GM21526 (cell line): ENCODE results near the gene TRPM1.

Source experiments
- ATAC-seq: cut with Tn5 transposase; IDR thresholded peaks from one replicate; pipeline ENCODE4 v1.9.1; 2021; ENCODE audit warnings: moderate library complexity; ENCODE audit not compliant: unreplicated experiment, low FRiP score

The TRPM1 gene

GRCh38 chr15:31086344-31086743 is 15.2 kb downstream of the TRPM1 start:
- no peak for ATAC-seq

DNA sequence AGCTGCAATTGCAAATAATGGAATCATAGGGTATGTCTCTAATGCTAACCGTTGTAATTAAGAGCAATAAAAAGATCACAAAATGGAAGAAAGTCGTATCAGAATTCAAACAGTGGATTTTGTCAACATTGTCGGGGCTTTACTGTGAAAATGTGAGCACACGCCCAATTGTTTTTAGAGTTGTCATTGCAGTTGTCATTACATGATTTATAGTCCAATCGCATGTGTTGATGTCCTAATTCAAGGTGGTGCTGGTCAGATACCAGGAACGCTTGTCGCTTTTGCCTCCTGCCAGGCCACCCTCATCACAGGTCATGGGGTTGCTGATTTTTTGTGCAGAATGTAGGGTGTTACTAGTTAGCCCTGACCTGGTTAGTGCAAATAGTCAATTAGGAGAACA is 16.2 kb downstream of the TRPM1 start:
- ATAC-seq: no peak

- ATAC-seq: no peak
Measured at GRCh38 chr15:31084176-31084575, 17.3 kb downstream of the TRPM1 start.

- ATAC-seq: no peak
Measured at GRCh38 chr15:31083370-31083780, 18.1 kb downstream of the TRPM1 start.

- no peak for ATAC-seq
Measured at GRCh38 chr15:31082771-31083369, 18.7 kb downstream of the TRPM1 start.

DNA sequence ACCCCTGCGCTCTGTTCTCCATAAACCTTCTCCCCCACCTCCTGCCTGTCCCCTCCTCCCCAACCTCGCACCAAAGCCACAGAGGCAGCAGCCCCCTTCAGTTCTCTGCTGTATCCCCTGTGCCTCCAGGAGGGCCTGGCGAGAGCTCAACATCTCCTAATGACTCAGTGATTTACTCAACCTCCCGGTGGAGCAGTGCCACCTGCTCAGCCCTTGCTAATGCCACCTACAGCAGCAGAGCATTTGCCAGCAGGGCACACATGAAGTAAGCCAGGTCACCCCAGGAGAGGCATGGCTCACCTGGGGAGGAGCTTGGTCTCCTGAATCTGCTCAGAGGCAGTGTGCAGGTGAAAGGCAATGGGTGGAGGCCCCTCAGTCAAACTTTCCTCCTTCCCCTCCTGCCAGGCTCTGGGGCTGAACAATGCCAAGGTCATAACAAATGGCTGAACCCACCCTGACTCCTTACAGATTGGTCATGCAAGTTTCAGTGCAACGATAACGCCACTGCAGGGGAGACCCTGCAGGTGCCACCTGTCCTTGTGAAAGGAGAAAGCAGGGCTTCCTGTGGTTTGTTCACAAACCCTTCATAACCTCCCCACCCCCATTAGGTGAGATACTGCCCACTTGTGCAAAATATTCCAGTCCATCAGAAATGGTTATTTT is 19.8 kb downstream of the TRPM1 start:
- no peak for ATAC-seq

DNA sequence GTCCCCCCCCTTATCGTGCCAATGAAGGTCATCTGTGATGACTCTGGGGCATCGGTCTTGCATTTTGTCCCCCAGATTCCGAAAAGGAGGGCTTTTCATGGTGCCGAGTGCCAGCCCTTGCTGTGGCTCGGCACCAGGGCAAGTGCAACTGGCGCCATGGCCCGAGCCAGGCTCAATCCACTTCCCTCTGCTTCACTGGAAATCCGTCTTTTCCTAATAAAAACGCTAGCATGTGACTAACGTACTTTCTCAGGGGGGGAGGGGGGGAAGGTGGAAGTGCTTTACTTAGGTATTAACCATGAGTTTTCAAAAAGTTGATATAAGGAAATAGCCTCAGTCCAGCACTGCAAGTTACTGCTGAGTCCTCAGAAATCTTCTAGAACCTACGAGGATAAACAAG is 20.5 kb downstream of the TRPM1 start:
- ATAC-seq: no peak

GRCh38 chr15:31080591-31081014 is 20.9 kb downstream of the TRPM1 start:
- ATAC-seq: no peak

DNA sequence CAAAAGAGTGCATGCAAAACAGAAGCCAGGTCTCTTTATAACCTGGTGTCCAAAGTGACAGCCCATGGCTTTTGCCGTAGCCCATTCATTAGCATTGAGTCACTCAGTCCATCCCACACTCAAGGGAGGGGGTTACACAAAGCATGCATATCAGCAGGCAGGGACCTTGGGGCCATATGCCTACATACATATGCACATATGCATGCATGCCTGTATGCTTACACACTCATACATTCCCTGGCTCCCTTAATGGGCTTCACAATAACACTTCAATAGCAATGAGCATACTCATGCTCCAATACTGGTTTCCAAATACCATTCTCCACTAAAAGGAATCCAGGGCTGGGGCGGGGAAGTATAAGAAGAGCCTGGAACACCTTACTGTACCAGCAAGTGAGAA is 22.0 kb downstream of the TRPM1 start:
- ATAC-seq: no peak

GRCh38 chr15:31078471-31078870 is 23.1 kb downstream of the TRPM1 start:
- no peak for ATAC-seq

- no peak for ATAC-seq
Measured at GRCh38 chr15:31077941-31078340, 23.6 kb downstream of the TRPM1 start.

DNA sequence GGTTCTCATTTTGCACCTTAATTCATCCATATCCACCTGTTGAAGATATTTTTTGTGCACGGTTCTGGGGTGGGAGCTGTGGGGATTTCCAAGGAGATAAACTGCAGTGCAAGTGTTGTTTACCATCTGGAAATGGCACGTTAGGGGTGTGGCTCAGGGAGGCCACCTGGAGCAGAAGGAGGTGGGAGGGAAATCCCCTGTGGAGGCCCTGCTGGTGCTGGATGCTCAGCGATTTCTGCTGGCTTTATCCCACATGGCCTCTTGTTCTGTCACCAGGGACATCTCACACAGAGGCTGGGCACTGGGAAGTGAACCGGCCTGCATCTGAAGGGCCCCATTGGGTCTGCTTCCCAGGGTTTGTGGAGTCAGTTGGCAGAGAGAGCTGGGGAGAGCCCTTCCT is 24.3 kb downstream of the TRPM1 start:
- ATAC-seq: no peak

GRCh38 chr15:31074321-31074720 is 27.2 kb downstream of the TRPM1 start:
- ATAC-seq: no peak

DNA sequence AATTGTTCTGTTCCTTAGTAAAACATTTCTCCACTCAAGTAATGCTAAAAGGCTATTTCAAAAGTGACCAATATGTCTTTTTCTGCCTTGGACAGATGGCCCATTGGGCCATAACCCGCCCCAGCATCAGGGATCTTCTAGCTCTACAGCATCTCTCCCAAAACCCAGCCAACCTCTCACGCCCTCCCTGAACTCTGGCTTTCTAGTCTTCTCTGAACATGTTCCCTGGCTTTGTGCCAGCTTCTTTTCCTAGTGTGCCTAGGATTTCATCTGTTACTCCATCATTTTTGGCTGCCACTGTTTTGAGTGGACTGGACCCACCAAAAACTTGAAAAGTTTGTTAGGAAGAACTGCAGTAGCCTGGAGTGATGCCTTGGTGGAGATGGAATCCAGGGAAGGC is 30.7 kb downstream of the TRPM1 start:
- no peak for ATAC-seq

DNA sequence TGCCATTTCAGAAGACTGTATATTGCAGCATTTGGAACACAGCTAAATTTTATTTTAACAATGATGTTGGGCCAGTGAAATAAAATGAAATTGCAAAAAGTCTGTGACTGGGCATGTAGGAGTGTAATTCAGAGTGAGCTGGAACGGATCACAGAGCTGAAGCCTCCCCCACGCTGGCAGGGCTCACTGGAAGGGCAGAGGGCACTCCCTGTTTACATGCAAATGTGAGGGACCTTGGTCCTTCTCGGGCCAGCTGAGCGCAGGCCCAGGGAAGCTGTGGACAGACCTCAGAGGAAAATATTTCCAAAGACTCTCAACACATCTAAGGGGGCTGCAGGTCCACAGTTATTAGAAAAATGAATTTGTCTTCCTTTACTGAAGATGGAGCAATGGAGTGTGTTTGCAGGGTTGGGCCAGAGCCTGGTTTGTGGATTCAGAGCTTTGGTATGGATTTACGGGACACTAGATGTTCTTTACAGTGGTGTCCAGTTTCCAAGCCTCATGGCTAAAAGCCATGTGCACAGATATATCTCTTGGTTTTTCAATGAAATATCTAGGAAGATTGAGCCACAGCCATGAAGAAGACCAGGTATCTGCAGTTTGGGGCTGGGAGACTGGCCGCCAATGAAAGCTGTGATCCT is 32.0 kb downstream of the TRPM1 start:
- no peak for ATAC-seq

- ATAC-seq: no peak
Measured at GRCh38 chr15:31067890-31068603, 33.5 kb downstream of the TRPM1 start.

DNA sequence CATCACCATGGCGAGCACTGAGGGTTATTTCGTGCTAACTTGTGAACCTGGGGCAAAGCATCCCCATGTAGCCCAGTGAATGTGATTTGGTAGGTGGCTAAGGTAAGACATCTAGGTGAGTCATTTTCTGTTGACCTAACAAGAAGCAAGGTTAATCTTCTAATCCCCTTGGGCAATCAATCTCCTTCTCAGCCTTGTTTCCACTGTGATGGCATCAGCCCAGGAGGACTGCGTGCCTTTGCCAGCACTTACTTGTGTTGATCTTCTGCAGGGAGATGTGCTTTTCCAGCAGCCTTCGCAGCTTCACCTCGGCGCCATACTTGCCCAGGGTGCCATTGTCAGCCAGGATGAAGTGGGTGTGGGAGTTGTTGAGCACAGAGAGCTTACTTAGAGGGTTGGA is 35.7 kb downstream of the TRPM1 start:
- ATAC-seq: no peak

DNA sequence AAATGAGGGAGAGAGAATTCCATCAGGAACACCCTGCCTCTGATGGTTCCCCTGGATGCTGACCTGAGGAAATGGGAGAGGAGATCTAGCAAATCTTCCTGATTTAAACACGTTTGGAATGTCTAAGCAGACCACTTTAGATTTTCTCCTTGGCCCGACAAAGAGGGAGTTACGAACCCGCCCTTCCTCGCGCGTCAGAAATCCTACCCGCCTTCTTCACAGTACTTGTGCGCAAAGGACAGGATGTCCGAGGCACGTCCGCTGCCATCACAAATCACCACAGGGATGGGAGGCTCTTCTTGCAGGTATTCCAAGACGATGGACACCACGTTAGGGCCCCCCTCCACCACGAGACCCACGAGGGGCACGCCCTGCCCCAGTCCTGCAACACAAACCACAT is 38.6 kb downstream of the TRPM1 start:
- ATAC-seq: no peak

DNA sequence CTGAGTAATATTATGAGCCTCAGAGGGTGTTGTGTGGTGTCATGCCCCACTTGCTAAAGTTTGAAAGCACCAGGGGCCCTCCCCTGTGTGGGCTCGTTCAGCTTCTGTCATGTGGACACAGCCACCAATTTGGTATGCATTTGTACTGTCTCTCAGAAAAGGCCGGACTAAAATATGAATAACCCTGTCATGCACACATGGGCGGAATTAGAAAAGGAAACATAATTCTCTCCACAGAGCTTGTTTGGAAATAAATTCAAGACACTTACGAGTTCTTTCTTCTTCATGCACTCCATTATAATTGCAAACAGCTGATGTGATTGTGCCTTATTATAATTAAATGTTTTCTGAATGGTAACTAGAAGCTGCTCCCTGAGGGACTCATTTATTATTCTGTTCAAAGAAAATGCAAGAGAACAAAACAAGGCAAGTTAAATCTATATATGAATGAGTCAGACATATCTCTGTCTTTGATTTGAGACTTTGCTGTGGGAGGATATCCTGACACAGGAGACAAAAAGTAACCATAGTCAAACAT is 39.1 kb downstream of the TRPM1 start:
- no peak for ATAC-seq

DNA sequence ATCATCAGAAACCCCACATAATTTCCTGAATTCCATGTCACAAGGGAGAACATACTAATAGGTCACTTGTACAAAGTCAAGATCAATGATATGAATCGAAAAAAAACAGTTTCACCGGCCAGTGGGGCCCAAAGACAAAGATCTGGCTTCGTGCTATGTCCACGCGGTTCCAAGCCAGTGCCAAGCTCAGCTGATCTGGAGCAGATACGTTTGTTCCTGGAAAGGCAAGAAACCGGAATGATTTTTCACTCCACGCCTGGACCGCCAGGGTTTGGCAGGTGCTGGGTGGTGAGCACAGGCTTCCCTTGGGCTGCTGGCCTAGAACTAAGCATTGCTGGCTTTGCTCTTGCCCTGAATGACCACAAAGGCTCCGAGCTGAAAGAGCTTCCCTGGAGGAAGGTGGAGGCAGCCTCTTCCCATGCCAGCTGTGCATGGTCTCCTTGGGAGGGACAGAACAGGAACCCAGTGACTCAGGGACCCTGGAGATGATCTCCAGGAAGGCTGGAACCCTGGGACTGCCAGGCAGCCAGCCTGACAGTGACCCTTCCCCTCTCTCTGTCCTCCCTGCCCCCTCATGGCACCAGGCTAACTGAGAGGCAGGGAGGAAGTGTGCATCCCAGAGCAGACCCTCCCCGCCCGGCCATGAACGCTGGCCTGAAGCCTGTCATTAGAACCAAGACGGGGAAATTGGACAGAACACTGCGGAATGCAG is 40.9 kb downstream of the TRPM1 start:
- no peak for ATAC-seq
